ENCODE results near the gene PITPNM1.

DNA sequence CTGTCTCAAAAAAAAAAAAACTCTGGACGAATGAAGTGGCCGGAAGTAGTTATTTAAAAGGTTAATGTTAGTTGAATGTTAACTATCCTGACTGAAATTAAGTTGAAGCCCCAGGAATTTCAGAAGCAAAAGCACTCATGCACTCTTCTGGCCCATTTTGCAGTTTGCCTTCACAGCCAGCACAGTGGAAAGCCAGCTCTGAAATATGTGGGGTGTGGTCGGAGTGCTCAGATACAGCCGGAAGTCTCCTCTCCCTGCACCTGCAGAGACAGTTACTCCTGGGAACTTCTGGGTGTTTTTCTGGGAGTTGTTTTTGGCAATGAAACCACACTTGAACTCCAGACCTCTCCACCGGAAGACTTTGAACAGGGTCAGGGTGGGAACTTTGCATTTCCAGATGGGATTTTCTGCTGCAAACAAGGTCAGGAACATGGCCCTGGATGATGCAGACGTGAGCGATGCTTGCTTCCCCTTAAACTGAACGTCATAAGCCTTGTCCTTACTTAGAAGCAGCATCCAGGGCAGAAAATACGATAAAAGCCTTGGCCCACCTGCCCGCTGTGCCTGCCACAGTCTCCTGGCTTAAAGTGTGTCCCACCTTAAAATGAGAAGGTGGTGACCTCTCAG, 39.6 kb upstream of the PITPNM1 start:
- TF ChIP-seq EZH2 (IDR thresholded peaks at IDR 0.05) = no peak
- TF ChIP-seq POLR2AphosphoS5 (IDR thresholded peaks at IDR 0.05; ENCODE audit: borderline replicate concordance, low read depth, low read length) = no peak
- no peak for TF ChIP-seq FOXP2 (optimal IDR thresholded peaks at IDR 0.05; ENCODE audit: control extremely low read depth, extremely low read length, insufficient read depth)

Measured in SK-N-MC (cell line).